MCF 10A (cell line): ENCODE results near the gene HCN3. TPM values are rescaled to one million over a fixed set of nuclear protein-coding genes. Genes with fewer than 3 reads are reported as not detected.

ENCODE experiments used
- BruUV-seq: library from RNA; stranded (reverse); fragments of 400-500 nt; replicated peaks from 2 replicates; lab custom pipeline; 2021; lab: Mats Ljungman, UMichigan
- CTCF ChIA-PET: fragments of 300-600 bp; sonication (Branson Sonifier 250); formaldehyde crosslinking; extraction: SDS; loops from one replicate; lab custom pipeline; 2021; ENCODE audit warnings: antibody characterized with exemption, inconsistent platforms; lab: Yijun Ruan, JAX
- POLR2A ChIA-PET: fragments of 300-600, 350-650 bp; sonication (Branson Sonifier 250); formaldehyde crosslinking; extraction: SDS; loops from one replicate; lab custom pipeline; 2020; ENCODE audit warnings: antibody characterized with exemption, inconsistent platforms; lab: Yijun Ruan, JAX
- DNase-seq: peaks from one replicate; pipeline ENCODE4 v3.0.0-alpha.2; 2018; ENCODE audit not compliant: unreplicated experiment
- H3K27ac Mint-ChIP-seq: one replicate; pipeline ENCODE4 v1.8.0; 2022; ENCODE audit warnings: mild to moderate bottlenecking, low read depth, mixed read lengths; ENCODE audit not compliant: unreplicated experiment
- H3K27me3 Mint-ChIP-seq: one replicate; pipeline ENCODE4 v1.8.0; 2022; ENCODE audit warnings: mixed read lengths; ENCODE audit not compliant: insufficient read depth, unreplicated experiment
- H3K36me3 Mint-ChIP-seq: one replicate; pipeline ENCODE4 v1.8.0; 2022; ENCODE audit warnings: mild to moderate bottlenecking, moderate library complexity, mixed read lengths; ENCODE audit not compliant: insufficient read depth, unreplicated experiment
- H3K4me1 Mint-ChIP-seq: one replicate; pipeline ENCODE4 v1.8.0; 2022; ENCODE audit warnings: mixed read lengths; ENCODE audit not compliant: insufficient read depth, unreplicated experiment
- H3K4me3 Mint-ChIP-seq: one replicate; pipeline ENCODE4 v1.8.0; 2022; ENCODE audit warnings: mild to moderate bottlenecking, moderate library complexity, mixed read lengths; ENCODE audit not compliant: unreplicated experiment
- H3K9me3 Mint-ChIP-seq: one replicate; pipeline ENCODE4 v1.8.0; 2022; ENCODE audit warnings: mixed read lengths; ENCODE audit not compliant: unreplicated experiment
- intact Hi-C: fragments of 100-400 bp; cut with micrococcal nuclease; formaldehyde crosslinking; loops from 2 replicates; pipeline ENCODE4 v1.14.1; 2022
- total RNA-seq: library from RNA; stranded (reverse); gene quantifications from 2 replicates; pipeline ENCODE4 v1.2.3, GENCODE V29; 2022
- TF ChIP-seq, protein P1 (sequence below): fragments of 200-600 bp; IDR thresholded peaks from one replicate; pipeline ENCODE4 v1.8.0; 2022; ENCODE audit warnings: antibody characterized with exemption, mild to moderate bottlenecking; ENCODE audit not compliant: unreplicated experiment

HCN3 gene
- total RNA-seq, 1 experiment from 2014 or later: 2.5 TPM

DNA sequence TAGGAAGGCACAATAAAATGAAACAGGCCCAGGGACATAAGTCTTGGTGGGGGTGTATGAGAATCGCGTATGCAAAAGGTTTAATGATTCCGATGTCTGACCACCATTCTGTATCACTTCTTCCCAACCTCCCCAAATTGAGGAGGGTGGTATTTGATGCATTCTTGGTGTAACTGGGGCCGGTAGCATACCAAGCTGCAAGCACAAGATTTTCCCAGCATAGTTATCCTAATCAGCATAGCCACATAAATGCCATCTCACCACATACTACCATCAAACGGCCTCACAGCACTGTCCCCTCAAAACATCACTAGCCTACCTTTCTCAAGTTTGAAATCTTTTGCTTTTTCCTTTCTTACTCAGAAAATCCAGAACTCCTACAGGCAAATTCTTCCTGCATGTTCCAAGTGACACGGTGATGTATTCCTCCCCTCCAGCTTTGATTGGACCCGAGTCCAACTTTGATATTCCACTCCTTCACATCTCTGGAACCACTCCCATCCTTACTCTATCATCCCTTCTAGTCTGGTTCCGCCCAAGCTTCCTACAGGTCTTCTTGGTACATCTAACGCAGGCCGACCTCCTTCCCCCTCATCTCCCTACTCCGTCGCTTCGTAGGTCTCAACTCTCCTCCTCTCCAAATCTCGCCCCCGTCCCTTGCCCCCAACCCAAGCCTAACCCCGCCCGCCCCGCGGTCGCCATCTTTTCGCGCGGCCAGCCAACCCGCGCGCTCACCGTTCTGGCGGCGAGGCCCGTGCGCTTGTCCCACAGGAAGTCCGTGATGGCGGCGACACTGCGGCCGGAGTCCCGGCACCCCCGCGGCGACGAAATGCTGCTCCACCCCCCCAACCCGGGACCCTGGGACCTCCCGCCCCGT, 4.6 kb upstream of the HCN3 start:
- H3K4me1 Mint-ChIP-seq: peaks cover 14% of the 10 kb centered on the region
- BruUV-seq: TSS peak; percentile 54
- H3K9me3 Mint-ChIP-seq: no peaks in the 10 kb centered on the region
- peak overlapping the region; percentile 29 for H3K27ac Mint-ChIP-seq
- ChIA-PET CTCF (interaction anchor here (0.6 to 14.5 kb wide), 8 partner anchors 11 to 841 kb away, joined by 3 to 238 read pairs (median 4); partner anchors contain the start of genes ENTREP3 and SCAMP3), POLR2A (interaction anchor here (0.6 to 5.6 kb wide), 26 partner anchors 10 to 1010 kb away, joined by 3 to 98 read pairs (median 4); partner anchors contain the start of genes ENTREP3, FDPS, RUSC1 and SCAMP3)
- peak overlapping the region; percentile 85 for H3K4me3 Mint-ChIP-seq
- intact Hi-C loops: no loop called here
- TF ChIP-seq, protein P1, sequence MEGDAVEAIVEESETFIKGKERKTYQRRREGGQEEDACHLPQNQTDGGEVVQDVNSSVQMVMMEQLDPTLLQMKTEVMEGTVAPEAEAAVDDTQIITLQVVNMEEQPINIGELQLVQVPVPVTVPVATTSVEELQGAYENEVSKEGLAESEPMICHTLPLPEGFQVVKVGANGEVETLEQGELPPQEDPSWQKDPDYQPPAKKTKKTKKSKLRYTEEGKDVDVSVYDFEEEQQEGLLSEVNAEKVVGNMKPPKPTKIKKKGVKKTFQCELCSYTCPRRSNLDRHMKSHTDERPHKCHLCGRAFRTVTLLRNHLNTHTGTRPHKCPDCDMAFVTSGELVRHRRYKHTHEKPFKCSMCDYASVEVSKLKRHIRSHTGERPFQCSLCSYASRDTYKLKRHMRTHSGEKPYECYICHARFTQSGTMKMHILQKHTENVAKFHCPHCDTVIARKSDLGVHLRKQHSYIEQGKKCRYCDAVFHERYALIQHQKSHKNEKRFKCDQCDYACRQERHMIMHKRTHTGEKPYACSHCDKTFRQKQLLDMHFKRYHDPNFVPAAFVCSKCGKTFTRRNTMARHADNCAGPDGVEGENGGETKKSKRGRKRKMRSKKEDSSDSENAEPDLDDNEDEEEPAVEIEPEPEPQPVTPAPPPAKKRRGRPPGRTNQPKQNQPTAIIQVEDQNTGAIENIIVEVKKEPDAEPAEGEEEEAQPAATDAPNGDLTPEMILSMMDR: no peak
- DNase-seq: peak; percentile 56
- H3K27me3 Mint-ChIP-seq: no peaks in the 10 kb centered on the region
- peaks cover 55% of the 10 kb centered on the region for H3K36me3 Mint-ChIP-seq

DNA sequence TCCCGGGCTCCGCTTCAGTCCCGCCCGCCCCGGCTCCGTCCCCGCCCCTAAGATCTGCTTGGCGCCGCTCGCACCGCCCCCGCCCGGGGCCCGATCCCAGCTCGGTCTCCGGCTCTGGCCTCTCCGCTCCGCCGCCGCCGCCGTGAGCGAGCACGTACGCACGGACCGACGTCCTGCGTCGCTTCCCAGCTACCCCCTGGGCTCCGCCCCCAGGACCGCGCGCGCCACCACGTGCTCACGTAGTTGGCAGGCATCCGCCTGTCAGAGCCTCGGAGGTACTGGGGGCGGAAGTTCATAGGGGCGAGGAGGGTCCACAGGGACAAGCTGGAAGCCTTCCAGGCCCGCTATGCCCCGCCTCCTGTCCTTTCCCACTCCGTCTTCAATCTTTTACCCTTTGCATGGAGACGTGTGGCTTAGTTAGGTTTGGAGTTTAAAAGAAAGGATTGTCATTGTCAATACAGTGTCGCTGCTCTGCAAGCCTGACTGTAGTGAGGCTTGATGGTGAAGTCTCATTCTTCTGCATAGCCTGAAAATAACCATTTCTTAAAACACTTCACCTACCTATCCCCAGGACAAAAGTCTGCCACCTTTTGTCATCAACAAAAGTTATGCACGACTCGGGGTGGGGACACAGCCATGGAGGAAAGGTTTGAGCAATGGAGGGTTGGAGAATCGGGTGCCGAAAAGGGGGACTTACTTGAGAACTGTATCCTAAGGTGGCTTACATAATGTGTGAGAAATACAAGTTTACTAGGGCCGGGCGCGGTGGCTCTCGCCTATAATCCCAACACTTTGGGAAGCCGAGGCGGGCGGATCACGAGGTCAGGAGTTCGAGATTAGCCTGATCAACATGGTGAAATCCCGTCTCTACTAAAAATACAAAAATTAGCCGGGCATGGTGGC, 3.7 kb upstream of the HCN3 start, which contains the start of gene CLK2:
TSS of gene CLK2 (minus strand) at position 162 of the 903 bp plus-strand sequence. CDS start 2,527 bp downstream, outside the sequence.
- intact Hi-C loops: no loop called here
- peaks cover 16% of the 10 kb centered on the region for H3K4me1 Mint-ChIP-seq
- ChIA-PET CTCF (interaction anchor here (0.6 to 14.5 kb wide), 8 partner anchors 12 to 840 kb away, joined by 3 to 238 read pairs (median 4); partner anchors contain the start of genes ENTREP3 and SCAMP3), POLR2A (interaction anchor here (0.5 to 5.6 kb wide), 26 partner anchors 11 to 835 kb away, joined by 3 to 98 read pairs (median 4); partner anchors contain the start of genes ENTREP3, FDPS, SCAMP3 and SHC1)
- no peaks in the 10 kb centered on the region for H3K9me3 Mint-ChIP-seq
- TSS peak; percentile 57 for BruUV-seq
- H3K27me3 Mint-ChIP-seq: no peaks in the 10 kb centered on the region
- H3K36me3 Mint-ChIP-seq: peaks cover 46% of the 10 kb centered on the region
- H3K4me3 Mint-ChIP-seq: peak within 1 kb of the TSS; percentile 85
- DNase-seq: peak; percentile 97
- peak within 1 kb of the TSS; percentile 29 for H3K27ac Mint-ChIP-seq
- TF ChIP-seq, protein P1: no peak

DNA sequence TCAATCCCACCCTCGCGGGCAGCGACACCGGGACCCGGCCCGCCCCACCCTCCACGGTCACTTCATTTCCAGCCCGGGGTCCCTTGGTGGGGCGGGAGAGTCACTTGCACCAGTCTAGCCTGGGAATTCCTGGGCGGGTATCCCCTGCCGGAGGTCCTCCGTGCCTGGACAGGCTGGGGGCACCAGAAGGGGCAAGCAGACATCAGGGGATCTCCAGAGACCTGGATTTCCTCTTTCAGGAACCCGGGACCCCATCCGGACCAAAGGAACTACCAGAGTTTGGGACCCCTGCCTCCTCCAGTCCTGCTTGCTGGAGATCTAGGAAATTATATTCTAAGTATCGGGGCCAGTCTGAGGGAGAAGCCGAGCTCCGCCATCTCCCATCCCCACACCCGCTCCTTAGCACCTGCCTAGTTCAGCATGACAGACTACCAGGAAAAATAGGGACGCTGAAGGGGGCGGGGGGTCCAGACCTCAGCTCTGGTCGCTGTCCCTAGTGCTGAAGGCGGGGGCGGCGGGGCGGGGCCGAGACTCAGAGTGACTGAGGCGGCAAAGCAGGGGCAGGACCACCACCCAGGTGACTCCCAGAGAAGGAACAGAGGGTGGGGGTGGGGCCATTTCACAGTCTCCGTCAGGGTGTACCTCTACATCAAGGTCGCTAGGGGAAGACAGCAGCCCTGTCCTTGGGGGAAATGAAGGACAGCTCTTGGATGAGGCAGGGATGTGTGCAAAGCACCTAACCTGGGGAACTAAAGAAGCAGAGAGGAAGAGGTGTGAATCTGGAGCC, 832 bp downstream of the HCN3 start:
- intact Hi-C loops: loop anchor here (1.0 to 2.0 kb wide), 5 partner anchors 30 to 370 kb away; partner anchors contain the start of gene FDPS
- TF ChIP-seq, protein P1: peak; percentile 62
- Mint-ChIP-seq H3K36me3 (peaks cover under 1% of the 10 kb centered on the region), H3K4me1 (peaks cover 11% of the 10 kb centered on the region), H3K27me3 (no peaks in the 10 kb centered on the region), H3K27ac (no peak overlapping the region), H3K9me3 (no peaks in the 10 kb centered on the region), H3K4me3 (peak overlapping the region; percentile 72)
- ChIA-PET CTCF (interaction anchor here (0.6 to 3.5 kb wide), 13 partner anchors 9 to 795 kb away, joined by 3 to 34 read pairs (median 4); partner anchors contain the start of gene RUSC1), POLR2A (interaction anchor here (0.8 to 3.0 kb wide), 11 partner anchors 8 to 615 kb away, joined by 3 to 21 read pairs (median 4); partner anchors contain the start of genes ASH1L, ENTREP3 and FDPS)
- DNase-seq: peak; percentile 72
- BruUV-seq: no TSS peak
